Measurements from ENCODE around the gene LRP1. TPM values are rescaled to one million over a fixed set of nuclear protein-coding genes. Genes with fewer than 3 reads are reported as not detected.
"Not testable (repeated sequence)": the region's sequence is repeated elsewhere in the genome, so short reads cannot be mapped to it uniquely, and the experiment has no call there.

The LRP1 gene
- total RNA-seq, 1 experiment from 2014 or later = 9.0 TPM

DNA sequence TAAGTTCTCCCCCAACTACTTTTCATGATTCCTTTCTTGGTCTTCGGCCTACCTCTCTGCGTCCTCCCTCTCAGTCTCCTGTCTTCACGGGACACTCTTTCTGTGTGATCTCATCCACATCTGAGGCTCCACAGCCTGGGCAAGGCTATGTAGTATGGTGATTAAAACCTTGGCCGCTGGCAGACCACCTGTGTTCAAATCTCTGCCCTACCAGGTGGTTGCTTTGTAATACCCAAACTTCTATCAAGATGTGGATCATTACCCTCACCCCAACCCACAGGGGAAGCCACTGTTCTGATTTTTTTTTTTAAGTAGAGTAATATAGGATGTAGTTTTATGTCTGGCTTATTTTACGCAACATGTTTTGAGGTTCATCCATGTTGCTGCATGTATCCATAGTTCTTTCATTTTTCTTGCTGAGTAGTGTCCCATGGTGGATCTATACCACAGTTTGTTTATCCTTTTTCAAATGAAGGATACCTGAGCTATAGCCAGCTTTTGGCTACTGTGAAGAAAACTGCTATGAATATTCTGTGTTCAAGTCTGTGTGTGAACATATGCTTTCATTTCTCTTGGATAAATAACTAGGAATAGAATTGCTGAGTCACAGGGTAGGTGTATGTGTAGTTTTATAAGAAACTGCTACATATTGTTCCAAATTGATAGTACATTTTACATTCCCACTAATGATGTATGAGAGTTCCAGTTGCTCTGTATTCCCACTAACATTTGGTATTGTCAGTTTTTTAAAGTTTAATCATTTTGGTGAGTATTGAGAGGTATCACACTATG is 8.8 kb upstream of the LRP1 start:
- intact Hi-C loops (cut with micrococcal nuclease; ENCODE audit: unreplicated experiment) = no loop called here
- POLR2A ChIA-PET = no interaction called here

DNA sequence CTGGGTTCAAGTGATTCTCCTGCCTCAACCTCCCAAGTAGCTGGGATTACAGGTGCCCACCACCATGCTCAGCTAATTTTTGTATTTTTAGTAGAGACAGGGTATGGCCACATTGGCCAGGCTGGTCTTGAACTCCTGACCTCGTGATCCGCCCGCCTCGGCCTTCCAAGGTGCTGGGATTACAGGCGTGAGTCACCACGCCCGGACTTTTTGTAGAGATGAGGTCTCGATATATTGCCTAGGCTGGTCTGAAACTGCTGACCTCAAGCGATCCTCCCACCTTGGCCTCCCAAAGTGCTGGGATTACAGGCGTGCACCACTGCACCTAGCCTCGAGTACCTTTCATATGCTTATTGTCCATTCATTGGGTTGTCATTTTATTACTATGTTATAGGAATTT is 7.6 kb upstream of the LRP1 start:
- in situ Hi-C loops (cut with HindIII; ENCODE audit: low pct_unique_long_range_greater_than_20kb, low sequenced_read_pairs); H3K9me3 ChIP-seq (ENCODE audit: control insufficient read depth, insufficient read depth, low read depth, low read length); H3K27ac ChIP-seq (ENCODE audit: low read length); POLR2A ChIA-PET; BruUV-seq (replicated peaks); H3K4me1 ChIP-seq (ENCODE audit: control insufficient read depth, insufficient read depth, low read length); intact Hi-C loops (cut with micrococcal nuclease; ENCODE audit: unreplicated experiment); H3K27me3 ChIP-seq (ENCODE audit: control insufficient read depth, insufficient read depth, low read length); H3K4me3 ChIP-seq (ENCODE audit: low read depth in 2 of 2, low read length in 2 of 2); DNase-seq (ENCODE audit: low read depth, low spot score); H3K36me3 ChIP-seq (ENCODE audit: control insufficient read depth, insufficient read depth, low read length); ATAC-seq; CTCF ChIA-PET: not testable (repeated sequence)

More for the DNA sequence above, 8.8 kb upstream of the LRP1 start:
- Histone ChIP-seq H3K36me3 (ENCODE audit: control insufficient read depth, insufficient read depth, low read length) (no peaks in the 10 kb centered on the region), H3K4me3 (ENCODE audit: low read depth in 2 of 2, low read length in 2 of 2) (no peak overlapping the region), H3K4me1 (ENCODE audit: control insufficient read depth, insufficient read depth, low read length) (no peaks in the 10 kb centered on the region), H3K27ac (ENCODE audit: low read length) (no peak overlapping the region), H3K9me3 (ENCODE audit: control insufficient read depth, insufficient read depth, low read depth, low read length) (peaks cover 3% of the 10 kb centered on the region; the same call in 1 of the 2 replicates), H3K27me3 (ENCODE audit: control insufficient read depth, insufficient read depth, low read length) (0 out of 2 replicates have a peak, but pooled peaks cover under 1% of the 10 kb centered on the region)
- CTCF ChIA-PET = interaction anchor here (0.6 kb wide), 1 partner anchor 63 kb away, joined by 12 read pairs; no protein-coding TSS in a partner anchor
- ATAC-seq = no peak
- in situ Hi-C loops (cut with HindIII; ENCODE audit: low pct_unique_long_range_greater_than_20kb, low sequenced_read_pairs) = no loop called here
- BruUV-seq (replicated peaks) = no TSS peak
- TF ChIP-seq POLR2AphosphoS5 (IDR thresholded peaks at IDR 0.05; ENCODE audit: low read depth, low read length) (no peak), SIN3A (IDR thresholded peaks at IDR 0.05; ENCODE audit: borderline replicate concordance, insufficient read depth, low read depth, low read length) (no peak), TCF7L2 (IDR thresholded peaks at IDR 0.05; ENCODE audit: low read depth, low read length) (no peak)
- TF ChIP-seq, protein P1, sequence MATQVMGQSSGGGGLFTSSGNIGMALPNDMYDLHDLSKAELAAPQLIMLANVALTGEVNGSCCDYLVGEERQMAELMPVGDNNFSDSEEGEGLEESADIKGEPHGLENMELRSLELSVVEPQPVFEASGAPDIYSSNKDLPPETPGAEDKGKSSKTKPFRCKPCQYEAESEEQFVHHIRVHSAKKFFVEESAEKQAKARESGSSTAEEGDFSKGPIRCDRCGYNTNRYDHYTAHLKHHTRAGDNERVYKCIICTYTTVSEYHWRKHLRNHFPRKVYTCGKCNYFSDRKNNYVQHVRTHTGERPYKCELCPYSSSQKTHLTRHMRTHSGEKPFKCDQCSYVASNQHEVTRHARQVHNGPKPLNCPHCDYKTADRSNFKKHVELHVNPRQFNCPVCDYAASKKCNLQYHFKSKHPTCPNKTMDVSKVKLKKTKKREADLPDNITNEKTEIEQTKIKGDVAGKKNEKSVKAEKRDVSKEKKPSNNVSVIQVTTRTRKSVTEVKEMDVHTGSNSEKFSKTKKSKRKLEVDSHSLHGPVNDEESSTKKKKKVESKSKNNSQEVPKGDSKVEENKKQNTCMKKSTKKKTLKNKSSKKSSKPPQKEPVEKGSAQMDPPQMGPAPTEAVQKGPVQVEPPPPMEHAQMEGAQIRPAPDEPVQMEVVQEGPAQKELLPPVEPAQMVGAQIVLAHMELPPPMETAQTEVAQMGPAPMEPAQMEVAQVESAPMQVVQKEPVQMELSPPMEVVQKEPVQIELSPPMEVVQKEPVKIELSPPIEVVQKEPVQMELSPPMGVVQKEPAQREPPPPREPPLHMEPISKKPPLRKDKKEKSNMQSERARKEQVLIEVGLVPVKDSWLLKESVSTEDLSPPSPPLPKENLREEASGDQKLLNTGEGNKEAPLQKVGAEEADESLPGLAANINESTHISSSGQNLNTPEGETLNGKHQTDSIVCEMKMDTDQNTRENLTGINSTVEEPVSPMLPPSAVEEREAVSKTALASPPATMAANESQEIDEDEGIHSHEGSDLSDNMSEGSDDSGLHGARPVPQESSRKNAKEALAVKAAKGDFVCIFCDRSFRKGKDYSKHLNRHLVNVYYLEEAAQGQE (IDR thresholded peaks at IDR 0.05; ENCODE audit: insufficient read depth in 1 of 2, low read depth in 2 of 2, low read length in 1 of 2) = no peak
- TF ChIP-seq, protein P2, sequence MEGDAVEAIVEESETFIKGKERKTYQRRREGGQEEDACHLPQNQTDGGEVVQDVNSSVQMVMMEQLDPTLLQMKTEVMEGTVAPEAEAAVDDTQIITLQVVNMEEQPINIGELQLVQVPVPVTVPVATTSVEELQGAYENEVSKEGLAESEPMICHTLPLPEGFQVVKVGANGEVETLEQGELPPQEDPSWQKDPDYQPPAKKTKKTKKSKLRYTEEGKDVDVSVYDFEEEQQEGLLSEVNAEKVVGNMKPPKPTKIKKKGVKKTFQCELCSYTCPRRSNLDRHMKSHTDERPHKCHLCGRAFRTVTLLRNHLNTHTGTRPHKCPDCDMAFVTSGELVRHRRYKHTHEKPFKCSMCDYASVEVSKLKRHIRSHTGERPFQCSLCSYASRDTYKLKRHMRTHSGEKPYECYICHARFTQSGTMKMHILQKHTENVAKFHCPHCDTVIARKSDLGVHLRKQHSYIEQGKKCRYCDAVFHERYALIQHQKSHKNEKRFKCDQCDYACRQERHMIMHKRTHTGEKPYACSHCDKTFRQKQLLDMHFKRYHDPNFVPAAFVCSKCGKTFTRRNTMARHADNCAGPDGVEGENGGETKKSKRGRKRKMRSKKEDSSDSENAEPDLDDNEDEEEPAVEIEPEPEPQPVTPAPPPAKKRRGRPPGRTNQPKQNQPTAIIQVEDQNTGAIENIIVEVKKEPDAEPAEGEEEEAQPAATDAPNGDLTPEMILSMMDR (IDR thresholded peaks at IDR 0.05) = no peak
- DNase-seq (ENCODE audit: low read depth, low spot score) = no peak

DNA sequence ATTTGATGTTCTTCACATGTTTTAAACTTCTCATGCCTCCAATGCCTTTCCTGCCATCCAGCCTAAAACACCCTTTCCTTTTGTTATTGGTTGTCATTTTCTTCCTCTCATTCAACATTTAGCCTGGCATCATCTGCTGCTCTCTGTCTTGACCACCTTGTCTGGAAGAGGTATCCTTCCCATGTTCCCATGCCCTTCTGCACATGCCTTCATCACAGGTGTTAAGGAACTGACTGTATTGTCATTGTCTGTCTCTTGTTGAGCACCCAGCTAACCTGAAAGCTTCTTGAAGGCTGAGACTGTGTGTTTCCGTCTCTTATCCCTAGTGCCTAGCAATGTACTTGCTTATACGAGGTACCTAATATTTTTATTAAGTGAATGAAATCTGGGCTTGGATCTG is 4.5 kb upstream of the LRP1 start:
- Histone ChIP-seq H3K9me3 (ENCODE audit: control insufficient read depth, insufficient read depth, low read depth, low read length) (peaks cover 3% of the 10 kb centered on the region; the same call in 1 of the 2 replicates), H3K36me3 (ENCODE audit: control insufficient read depth, insufficient read depth, low read length) (no peaks in the 10 kb centered on the region), H3K4me3 (ENCODE audit: low read depth in 2 of 2, low read length in 2 of 2) (no peak overlapping the region), H3K4me1 (ENCODE audit: control insufficient read depth, insufficient read depth, low read length) (0 out of 2 replicates have a peak, but pooled peaks cover 3% of the 10 kb centered on the region), H3K27me3 (ENCODE audit: control insufficient read depth, insufficient read depth, low read length) (0 out of 2 replicates have a peak, but pooled peaks cover 3% of the 10 kb centered on the region), H3K27ac (ENCODE audit: low read length) (no peak overlapping the region)
- intact Hi-C loops (cut with micrococcal nuclease; ENCODE audit: unreplicated experiment) = loop anchor here (2.0 kb wide), 1 partner anchor 53 kb away; no protein-coding TSS in a partner anchor
- in situ Hi-C loops (cut with HindIII; ENCODE audit: low pct_unique_long_range_greater_than_20kb, low sequenced_read_pairs) = no loop called here
- POLR2A ChIA-PET = interaction anchor here (0.5 kb wide), 1 partner anchor 150 kb away, joined by 6 read pairs; no protein-coding TSS in a partner anchor
- ATAC-seq (no peak), DNase-seq (ENCODE audit: low read depth, low spot score) (no peak)
- CTCF ChIA-PET = interaction anchor here (0.6 to 1.7 kb wide), 8 partner anchors 12 to 119 kb away, joined by 3 to 15 read pairs (median 4); no protein-coding TSS in a partner anchor
- TF ChIP-seq POLR2AphosphoS5 (IDR thresholded peaks at IDR 0.05; ENCODE audit: low read depth, low read length) = no peak
- TF ChIP-seq, protein P1 (IDR thresholded peaks at IDR 0.05; ENCODE audit: insufficient read depth in 1 of 2, low read depth in 2 of 2, low read length in 1 of 2) = no peak
- TF ChIP-seq, protein P2 (IDR thresholded peaks at IDR 0.05) = no peak
- no peak for TF ChIP-seq SIN3A (IDR thresholded peaks at IDR 0.05; ENCODE audit: borderline replicate concordance, insufficient read depth, low read depth, low read length)
- TF ChIP-seq TCF7L2 (IDR thresholded peaks at IDR 0.05; ENCODE audit: low read depth, low read length) = no peak
- no TSS peak for BruUV-seq (replicated peaks)
